DOHH2 (cell line): ENCODE measurements around the gene WBP11.

Source experiments
- H3F3A ChIP-seq: fragments of 200-600 bp; sonication (generic), shearing (Covaris generic); 2 replicates; pipeline ENCODE4 v1.6.0; 2016; ENCODE audit warnings: antibody characterized with exemption, mild to moderate bottlenecking; ENCODE audit not compliant: control insufficient read depth, insufficient read depth
- H3K27ac ChIP-seq: fragments of 200-600 bp; sonication (generic); 2 replicates; pipeline ENCODE4 v1.5.1; 2014; ENCODE audit warnings: low read depth, mild to moderate bottlenecking, low read length, moderate library complexity
- H3K27me3 ChIP-seq: fragments of 200-600 bp; sonication (generic); 2 replicates; pipeline ENCODE4 v1.6.1; 2014; ENCODE audit warnings: mild to moderate bottlenecking, low read length, mixed read lengths; ENCODE audit not compliant: control insufficient read depth
- H3K36me3 ChIP-seq: fragments of 200-600 bp; sonication (generic); 2 replicates; pipeline ENCODE4 v1.6.1; 2014; ENCODE audit warnings: mild to moderate bottlenecking, low read length, moderate library complexity, mixed read lengths; ENCODE audit not compliant: control insufficient read depth
- H3K4me1 ChIP-seq: fragments of 200-600 bp; sonication (generic); 2 replicates; pipeline ENCODE4 v1.6.1; 2014; ENCODE audit warnings: mild to moderate bottlenecking, low read length, mixed read lengths; ENCODE audit not compliant: control insufficient read depth
- H3K4me2 ChIP-seq: fragments of 200-600 bp; sonication (generic); 2 replicates; pipeline ENCODE4 v1.6.0; 2014; ENCODE audit warnings: mild to moderate bottlenecking, low read length, moderate library complexity
- H3K4me3 ChIP-seq: fragments of 200-600 bp; sonication (generic); 2 replicates; pipeline ENCODE4 v1.5.1; 2014; ENCODE audit warnings: mild to moderate bottlenecking, low read length, mixed read lengths
- H3K79me2 ChIP-seq: fragments of 200-600 bp; sonication (generic); 2 replicates; pipeline ENCODE4 v1.6.1; 2014; ENCODE audit warnings: mild to moderate bottlenecking, low read length, mixed read lengths; ENCODE audit not compliant: control insufficient read depth
- H3K9me2 ChIP-seq: fragments of 200-600 bp; sonication (generic); replicated peaks from 2 replicates; pipeline ENCODE4 v1.6.1; 2014; ENCODE audit warnings: mild to moderate bottlenecking, low read length, mixed read lengths; ENCODE audit not compliant: control insufficient read depth
- H3K9me3 ChIP-seq: fragments of 200-600 bp; sonication (generic); 2 replicates; pipeline ENCODE4 v1.6.1; 2014; ENCODE audit warnings: antibody characterized with exemption, low read length, mixed read lengths; ENCODE audit not compliant: control insufficient read depth, insufficient read depth
- H4K20me1 ChIP-seq: fragments of 200-600 bp; sonication (generic); 2 replicates; pipeline ENCODE4 v1.6.0; 2014; ENCODE audit warnings: low read depth, mild to moderate bottlenecking, antibody characterized with exemption, low read length, moderate library complexity; ENCODE audit not compliant: control insufficient read depth, insufficient read depth
- EZH2phosphoT487 ChIP-seq: fragments of 200-600 bp; sonication (generic); IDR thresholded peaks from 2 replicates; pipeline ENCODE4 v1.6.1; 2017; ENCODE audit warnings: borderline replicate concordance, mild to moderate bottlenecking, antibody characterized with exemption, low read length, moderate library complexity, mixed read lengths
- TF ChIP-seq, protein P1 (sequence below): fragments of 200-600 bp; sonication (generic); IDR thresholded peaks from one replicate; pipeline ENCODE4 v1.5.1; 2014; ENCODE audit warnings: antibody characterized with exemption, mild to moderate bottlenecking, low read depth, low read length; ENCODE audit not compliant: poor library complexity, severe bottlenecking

Gene WBP11

DNA sequence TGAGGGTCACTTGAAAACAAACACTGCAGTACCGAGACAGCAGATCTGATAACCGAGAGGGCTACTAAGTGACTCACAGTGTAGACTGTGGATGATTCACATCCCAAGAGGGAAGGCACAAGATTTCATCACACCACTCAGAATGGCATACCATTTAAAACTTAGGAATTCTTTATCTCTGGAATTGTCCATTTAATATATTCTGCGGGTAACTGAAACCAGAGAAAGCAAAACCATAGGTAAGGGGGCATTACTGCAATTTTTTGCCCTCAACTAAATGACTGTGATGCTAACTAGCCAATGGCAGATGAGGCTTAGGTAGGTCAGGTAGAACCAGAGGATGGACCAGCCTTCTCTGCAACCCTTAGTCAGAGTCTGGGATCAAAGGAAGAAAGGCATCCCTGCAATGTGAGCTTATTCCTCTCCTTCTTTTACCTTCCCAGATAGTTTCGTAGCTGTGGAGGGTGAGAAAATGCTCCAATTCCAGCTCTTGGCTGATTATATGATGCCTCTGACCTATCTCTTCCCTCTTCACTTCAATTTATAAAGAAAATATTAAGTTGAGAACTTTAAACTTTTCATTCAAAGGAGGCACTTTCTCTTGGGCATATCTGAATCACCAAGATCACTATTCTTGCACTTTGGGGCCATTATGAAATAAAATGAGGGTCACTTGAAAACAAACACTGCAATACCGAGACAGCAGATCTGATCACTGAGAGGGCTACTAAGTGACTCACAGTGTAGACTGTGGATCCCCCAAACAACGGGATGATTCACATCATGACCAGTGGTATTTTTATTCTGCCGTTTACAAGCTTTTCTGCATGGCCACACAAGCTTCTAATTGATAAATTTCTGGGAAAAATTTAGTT lies 33.3 kb upstream of the WBP11 start:
- Histone ChIP-seq H3K27me3 (no peaks in the 10 kb centered on the region), H3K4me1 (peaks cover 3% of the 10 kb centered on the region; the same call in 1 of the 2 replicates), H3K4me2 (no peak overlapping the region), H3F3A (no peaks in the 10 kb centered on the region), H3K79me2 (no peaks in the 10 kb centered on the region), H4K20me1 (no peaks in the 10 kb centered on the region), H3K4me3 (no peak overlapping the region), H3K9me3 (no peaks in the 10 kb centered on the region), H3K36me3 (no peaks in the 10 kb centered on the region), H3K9me2 (no peaks in the 10 kb centered on the region; the same call in 1 of the 2 replicates), H3K27ac (no peak overlapping the region)
- TF ChIP-seq, protein P1, sequence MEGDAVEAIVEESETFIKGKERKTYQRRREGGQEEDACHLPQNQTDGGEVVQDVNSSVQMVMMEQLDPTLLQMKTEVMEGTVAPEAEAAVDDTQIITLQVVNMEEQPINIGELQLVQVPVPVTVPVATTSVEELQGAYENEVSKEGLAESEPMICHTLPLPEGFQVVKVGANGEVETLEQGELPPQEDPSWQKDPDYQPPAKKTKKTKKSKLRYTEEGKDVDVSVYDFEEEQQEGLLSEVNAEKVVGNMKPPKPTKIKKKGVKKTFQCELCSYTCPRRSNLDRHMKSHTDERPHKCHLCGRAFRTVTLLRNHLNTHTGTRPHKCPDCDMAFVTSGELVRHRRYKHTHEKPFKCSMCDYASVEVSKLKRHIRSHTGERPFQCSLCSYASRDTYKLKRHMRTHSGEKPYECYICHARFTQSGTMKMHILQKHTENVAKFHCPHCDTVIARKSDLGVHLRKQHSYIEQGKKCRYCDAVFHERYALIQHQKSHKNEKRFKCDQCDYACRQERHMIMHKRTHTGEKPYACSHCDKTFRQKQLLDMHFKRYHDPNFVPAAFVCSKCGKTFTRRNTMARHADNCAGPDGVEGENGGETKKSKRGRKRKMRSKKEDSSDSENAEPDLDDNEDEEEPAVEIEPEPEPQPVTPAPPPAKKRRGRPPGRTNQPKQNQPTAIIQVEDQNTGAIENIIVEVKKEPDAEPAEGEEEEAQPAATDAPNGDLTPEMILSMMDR: no peak
- TF ChIP-seq EZH2phosphoT487: no peak

DNA sequence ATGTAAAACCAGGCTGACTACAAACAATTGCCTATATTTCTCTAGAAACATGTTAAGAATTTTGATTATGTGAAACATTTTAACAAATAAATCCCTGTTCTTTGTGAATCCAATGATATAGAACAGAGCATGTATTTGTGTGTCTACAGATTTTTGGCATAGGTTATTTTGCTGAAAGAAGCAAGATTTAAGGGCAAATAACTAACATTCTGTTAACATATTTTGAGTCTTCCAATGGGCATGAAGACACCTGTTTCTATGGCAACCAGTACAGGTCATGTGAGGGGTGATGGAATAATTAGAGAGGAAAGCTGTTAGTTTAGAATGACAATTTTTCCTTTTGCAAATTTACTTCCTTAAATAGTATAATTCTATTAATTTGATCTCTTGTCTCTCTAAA lies 31.2 kb upstream of the WBP11 start:
- Histone ChIP-seq H3K9me3 (no peaks in the 10 kb centered on the region), H3K4me2 (no peak overlapping the region), H3K9me2 (no peaks in the 10 kb centered on the region; the same call in 1 of the 2 replicates), H3K36me3 (no peaks in the 10 kb centered on the region), H3K4me1 (no peaks in the 10 kb centered on the region), H3K4me3 (no peak overlapping the region), H3F3A (no peaks in the 10 kb centered on the region), H3K27ac (no peak overlapping the region), H4K20me1 (no peaks in the 10 kb centered on the region), H3K79me2 (no peaks in the 10 kb centered on the region), H3K27me3 (no peaks in the 10 kb centered on the region)
- TF ChIP-seq EZH2phosphoT487: no peak

DNA sequence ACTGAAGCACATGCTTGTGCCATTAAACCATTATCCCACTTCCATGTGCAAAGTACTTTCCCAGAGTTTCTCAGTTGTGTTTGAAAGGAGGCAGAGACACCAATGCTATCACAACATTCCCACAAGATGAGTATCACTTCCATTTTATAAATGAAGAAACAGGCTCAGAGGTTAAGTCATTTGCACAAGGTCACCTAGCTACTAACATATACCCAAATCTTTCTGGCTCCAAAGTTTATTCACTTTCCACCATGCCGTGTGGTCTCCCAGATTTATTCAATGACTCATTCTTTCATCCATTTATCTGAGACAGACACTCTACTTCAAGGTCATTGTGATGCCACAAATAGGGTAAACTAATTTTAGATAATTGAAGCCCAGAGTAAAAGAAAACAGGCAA lies 30.7 kb upstream of the WBP11 start:
- no peaks in the 10 kb centered on the region for H3K9me3 ChIP-seq
- no peaks in the 10 kb centered on the region for H4K20me1 ChIP-seq
- no peak overlapping the region for H3K4me2 ChIP-seq
- no peak overlapping the region for H3K4me3 ChIP-seq
- H3K9me2 ChIP-seq: no peaks in the 10 kb centered on the region; the same call in 1 of the 2 replicates
- H3K36me3 ChIP-seq: no peaks in the 10 kb centered on the region
- no peak for TF ChIP-seq EZH2phosphoT487
- no peak overlapping the region for H3K27ac ChIP-seq
- no peaks in the 10 kb centered on the region for H3K27me3 ChIP-seq
- H3K79me2 ChIP-seq: no peaks in the 10 kb centered on the region
- H3F3A ChIP-seq: no peaks in the 10 kb centered on the region
- H3K4me1 ChIP-seq: no peaks in the 10 kb centered on the region

DNA sequence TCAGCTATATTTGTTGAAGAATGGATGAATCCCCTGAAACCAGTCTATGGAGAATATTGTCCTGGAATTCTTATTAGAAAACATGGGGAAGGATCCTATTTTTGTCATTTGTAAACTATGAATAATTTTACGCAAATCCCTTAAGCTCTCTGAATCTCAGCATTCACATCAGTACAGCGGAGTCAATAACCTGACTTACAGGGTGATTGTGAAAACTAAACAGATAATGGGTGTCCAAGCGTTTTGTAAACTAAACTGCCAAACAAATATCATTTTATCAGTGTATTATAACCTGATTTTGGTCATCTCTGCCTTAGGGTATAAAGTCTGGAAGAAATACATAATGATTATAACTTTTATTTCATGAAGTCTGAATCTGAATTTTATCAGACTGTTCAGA lies 30.1 kb upstream of the WBP11 start:
- TF ChIP-seq EZH2phosphoT487: no peak
- TF ChIP-seq, protein P1: no peak
- Histone ChIP-seq H3F3A (no peaks in the 10 kb centered on the region), H3K27ac (no peak overlapping the region), H3K79me2 (no peaks in the 10 kb centered on the region), H3K36me3 (no peaks in the 10 kb centered on the region), H3K4me3 (no peak overlapping the region), H3K9me2 (no peaks in the 10 kb centered on the region; the same call in 1 of the 2 replicates), H3K4me2 (no peak overlapping the region), H4K20me1 (no peaks in the 10 kb centered on the region), H3K4me1 (no peaks in the 10 kb centered on the region), H3K27me3 (no peaks in the 10 kb centered on the region), H3K9me3 (no peaks in the 10 kb centered on the region)
